COLO829 (cell line): Measurements from ENCODE around the gene SLC16A6.
"Not testable (repeated sequence)": the region's sequence is repeated elsewhere in the genome, so short reads cannot be mapped to it uniquely, and the experiment has no call there.

Experiments
- DNase-seq: peaks from one replicate; pipeline ENCODE4 v3.0.0; 2012; ENCODE audit warnings: low spot score

Gene SLC16A6

GRCh38 chr17:68220186-68220585 lies 70.7 kb downstream of the SLC16A6 start:
- DNase-seq, result not testable (repeated sequence)

- not testable (repeated sequence) for DNase-seq
Measured at GRCh38 chr17:68219429-68219828, 71.5 kb downstream of the SLC16A6 start.
